Measurements from ENCODE around the gene KIAA1549.

- TF ChIP-seq CTCF (IDR thresholded peaks at IDR 0.05; ENCODE audit: insufficient read depth, low read length, poor library complexity, severe bottlenecking) = no peak
- no peak for TF ChIP-seq EZH2phosphoT487 (conservative IDR thresholded peaks at IDR 0.05; ENCODE audit: low read length)
These were observed 112.5 kb downstream of the KIAA1549 start for GRCh38 chr7:138868711-138869110.
